Endothelial cell of umbilical vein (primary cell): ENCODE data around the gene LCNL1. TPM values are rescaled to one million over a fixed set of nuclear protein-coding genes. Genes with fewer than 3 reads are reported as not detected.

Source experiments
- BruUV-seq: library from RNA; stranded (reverse); fragments of 400-500 nt; replicated peaks from 2 replicates; lab custom pipeline; 2021; lab: Mats Ljungman, UMichigan
- CTCF ChIA-PET: fragments of 300-600, 350-600 bp; sonication (Branson Sonifier 250); formaldehyde crosslinking; loops from one replicate; lab custom pipeline; 2021; ENCODE audit warnings: antibody characterized with exemption, inconsistent platforms; lab: Charles Lee
- POLR2A ChIA-PET: fragments of 300-600, 350-600 bp; sonication (Branson Sonifier 250); formaldehyde crosslinking; loops from one replicate; lab custom pipeline; 2021; ENCODE audit warnings: antibody characterized with exemption, inconsistent platforms; lab: Charles Lee
- DNase-seq: peaks from one replicate; pipeline ENCODE4 v3.0.0-alpha.2; 2011; ENCODE audit warnings: low read depth, low spot score
- FAIRE-seq: peaks from 2 replicates; lab custom pipeline; 2011; peaks lifted over from hg19 to GRCh38; lab: Jason Lieb, UNC
- H2AFZ ChIP-seq: 2 replicates; pipeline ENCODE4 v1.6.0; 2012; ENCODE audit warnings: low read depth, low read length, control low read depth, inconsistent platforms
- H3K27ac ChIP-seq: 2 replicates; pipeline ENCODE4 v1.5.1; 2011; ENCODE audit warnings: low read depth, mild to moderate bottlenecking, control low read depth, low read length, moderate library complexity; ENCODE audit not compliant: insufficient read depth
- H3K27me3 ChIP-seq, 2 experiments: 2 replicates each; pipeline versions ENCODE4 v1.6.0 to v1.6.1; 2011; ENCODE audit warnings: low read length in 2 of 2, mixed read lengths in 1 of 2; ENCODE audit not compliant: control insufficient read depth in 2 of 2, insufficient read depth in 2 of 2
- H3K36me3 ChIP-seq, 2 experiments: 2 replicates in 1 of 2; 3 replicates in 1 of 2; pipeline ENCODE4 v1.5.1; 2011; ENCODE audit warnings: low read length in 2 of 2, mild to moderate bottlenecking in 1 of 2, moderate library complexity in 1 of 2; ENCODE audit not compliant: control insufficient read depth in 2 of 2, insufficient read depth in 2 of 2; ENCODE audit errors: extremely low read depth in 1 of 2
- H3K4me1 ChIP-seq: 3 replicates; pipeline ENCODE4 v1.5.1; 2011; ENCODE audit warnings: mild to moderate bottlenecking, low read length; ENCODE audit not compliant: control insufficient read depth, insufficient read depth; ENCODE audit errors: extremely low read depth
- H3K4me2 ChIP-seq: 2 replicates; pipeline ENCODE4 v1.6.1; 2011; ENCODE audit warnings: low read length, control low read depth, mixed read lengths; ENCODE audit not compliant: insufficient read depth
- H3K4me3 ChIP-seq, 3 experiments: fragments of 200-600 bp in 1 of 3; sonication (generic), shearing (Covaris generic) in 1 of 3; replicated peaks in 1 of 3; 2 replicates each; pipeline ENCODE4 v1.5.1; 2011 to 2016; ENCODE audit warnings: control low read depth in 3 of 3, low read length in 3 of 3, mild to moderate bottlenecking in 2 of 3, inconsistent platforms in 1 of 3, low read depth in 1 of 3, moderate library complexity in 1 of 3; ENCODE audit not compliant: insufficient read depth in 1 of 3
- H3K79me2 ChIP-seq: 2 replicates; pipeline ENCODE4 v1.6.0; 2012; ENCODE audit warnings: low read length, inconsistent platforms; ENCODE audit not compliant: control insufficient read depth, insufficient read depth
- H3K9ac ChIP-seq: replicated peaks from 2 replicates; pipeline ENCODE3; 2011; ENCODE audit warnings: low read length, control low read depth; ENCODE audit not compliant: insufficient read depth; ENCODE audit errors: extremely low read depth
- H3K9me1 ChIP-seq: replicated peaks from 3 replicates; pipeline ENCODE4 v1.6.0; 2011; ENCODE audit warnings: mild to moderate bottlenecking, low read length; ENCODE audit not compliant: control insufficient read depth, insufficient read depth; ENCODE audit errors: extremely low read depth
- H3K9me3 ChIP-seq: replicated peaks from 2 replicates; pipeline ENCODE4 v1.5.1; 2012; ENCODE audit warnings: low read length, inconsistent platforms; ENCODE audit not compliant: control insufficient read depth, insufficient read depth
- H4K20me1 ChIP-seq: replicated peaks from 2 replicates; pipeline ENCODE3; 2011; ENCODE audit warnings: mild to moderate bottlenecking, low read length; ENCODE audit not compliant: control insufficient read depth, insufficient read depth; ENCODE audit errors: extremely low read depth
- EZH2 ChIP-seq: IDR thresholded peaks from 2 replicates; pipeline ENCODE4 v1.6.1; 2012; ENCODE audit warnings: borderline replicate concordance, low read depth, mild to moderate bottlenecking, moderate library complexity, low read length, inconsistent platforms; ENCODE audit not compliant: severe bottlenecking
- FOS ChIP-seq: IDR thresholded peaks from 2 replicates; pipeline ENCODE4 v1.6.1; 2011; ENCODE audit warnings: mild to moderate bottlenecking, low read length, moderate library complexity, borderline replicate concordance; ENCODE audit not compliant: insufficient read depth
- GATA2 ChIP-seq: IDR thresholded peaks from 2 replicates; pipeline ENCODE4 v1.7.0; 2011; ENCODE audit warnings: low read depth, mild to moderate bottlenecking, moderate library complexity, mixed read lengths, low read length; ENCODE audit not compliant: insufficient read length, insufficient read depth
- JUN ChIP-seq: IDR thresholded peaks from 2 replicates; pipeline ENCODE4 v1.6.1; 2011; ENCODE audit warnings: borderline replicate concordance, low read depth; ENCODE audit not compliant: insufficient read length, insufficient read depth
- MYC ChIP-seq: IDR thresholded peaks from one replicate; pipeline ENCODE4 v1.6.1; 2011; ENCODE audit warnings: mild to moderate bottlenecking, low read depth, low read length
- POLR2A ChIP-seq: IDR thresholded peaks from 2 replicates; pipeline ENCODE4 v1.6.1; 2012; ENCODE audit warnings: low read depth, mild to moderate bottlenecking, control low read depth, low read length
- POLR2AphosphoS5 ChIP-seq: IDR thresholded peaks from 2 replicates; pipeline ENCODE4 v1.6.1; 2012; ENCODE audit warnings: low read depth, mild to moderate bottlenecking, control low read depth, low read length, moderate library complexity; ENCODE audit not compliant: insufficient read depth
- dilution Hi-C: fragments of 300-500 bp; cut with MboI; formaldehyde crosslinking; loops from one replicate; pipeline ENCODE4 v1.15.0; 2019; ENCODE audit warnings: low sequenced_read_pairs; ENCODE audit not compliant: extremely low pct_ligation_motif_present
- intact Hi-C: fragments of 100-400 bp; cut with micrococcal nuclease; formaldehyde crosslinking; loops from one replicate; pipeline ENCODE4 v1.10.0; 2022
- polyA plus RNA-seq, 4 experiments: library from polyadenylated mRNA; depleted of rRNA in 3 of 4; stranded (reverse) in 3 of 4; unstranded in 1 of 4; fragments of >200 nt; gene quantifications; 2 replicates each; pipeline versions ENCODE4 v1.2.1 to v1.2.3, GENCODE V29; 2011 to 2012; ENCODE audit warnings: missing spikeins in 1 of 4
- total RNA-seq: library from RNA; stranded (reverse); gene quantifications from 2 replicates; pipeline ENCODE4 v1.2.3, GENCODE V29; 2021
- TF ChIP-seq, protein P1 (sequence below), 2 donors: IDR thresholded peaks; 1 replicate in 1 of 2; 2 replicates in 1 of 2; pipeline ENCODE4 v1.5.1; 2011; ENCODE audit warnings: low read length in 2 of 2, mild to moderate bottlenecking in 2 of 2, moderate library complexity in 2 of 2, control low read depth in 1 of 2, inconsistent platforms in 1 of 2, low read depth in 1 of 2; ENCODE audit not compliant: insufficient read depth in 1 of 2; ENCODE audit errors: extremely low read depth in 1 of 2
- TF ChIP-seq, protein P2 (sequence below): IDR thresholded peaks from 2 replicates; pipeline ENCODE4 v1.6.1; 2011; ENCODE audit not compliant: insufficient read depth, insufficient read length

LCNL1 gene
- total and polyA plus RNA-seq, 2 donors (not counting 3 experiments of a cell fraction or from before 2014, with no cell fraction given): not detected

DNA sequence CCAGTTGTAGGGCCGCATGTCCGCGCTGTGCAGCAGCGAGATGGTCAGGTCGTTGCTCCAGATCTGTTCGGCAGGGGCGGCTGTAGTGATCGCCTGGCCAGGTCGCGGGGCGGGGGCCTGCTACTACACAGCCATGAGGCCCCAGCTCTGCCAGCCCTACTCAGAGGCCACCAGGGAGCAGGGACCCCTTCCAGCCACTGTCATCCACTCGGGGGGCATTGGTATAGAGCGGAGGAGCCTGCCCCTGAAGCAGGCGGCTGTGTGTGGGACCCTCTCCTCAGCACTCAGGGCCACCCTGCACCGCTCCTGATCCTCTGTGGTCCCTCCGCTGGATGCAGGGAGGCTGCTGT lies 39.9 kb upstream of the LCNL1 start:
- Histone ChIP-seq H2AFZ (no peak overlapping the region), H3K4me2 (no peak overlapping the region), H3K4me1 (no peaks in the 10 kb centered on the region), H4K20me1 (no peaks in the 10 kb centered on the region), H3K79me2 (peaks cover 26% of the 10 kb centered on the region), H3K9me1 (no peaks in the 10 kb centered on the region), H3K36me3 (peaks cover 2 to 30% of the 10 kb centered on the region in 2 experiments), H3K27ac (no peak overlapping the region), H3K27me3 (no peaks in the 10 kb centered on the region), H3K4me3 (peak overlapping the region in 1 of 3 experiments; percentile 95), H3K9ac (no peak overlapping the region), H3K9me3 (no peaks in the 10 kb centered on the region)
- no TSS peak for BruUV-seq
- TF ChIP-seq POLR2AphosphoS5 (no peak), FOS (no peak), EZH2 (no peak), MYC (no peak), POLR2A (no peak), GATA2 (no peak), JUN (no peak)
- TF ChIP-seq, protein P1, sequence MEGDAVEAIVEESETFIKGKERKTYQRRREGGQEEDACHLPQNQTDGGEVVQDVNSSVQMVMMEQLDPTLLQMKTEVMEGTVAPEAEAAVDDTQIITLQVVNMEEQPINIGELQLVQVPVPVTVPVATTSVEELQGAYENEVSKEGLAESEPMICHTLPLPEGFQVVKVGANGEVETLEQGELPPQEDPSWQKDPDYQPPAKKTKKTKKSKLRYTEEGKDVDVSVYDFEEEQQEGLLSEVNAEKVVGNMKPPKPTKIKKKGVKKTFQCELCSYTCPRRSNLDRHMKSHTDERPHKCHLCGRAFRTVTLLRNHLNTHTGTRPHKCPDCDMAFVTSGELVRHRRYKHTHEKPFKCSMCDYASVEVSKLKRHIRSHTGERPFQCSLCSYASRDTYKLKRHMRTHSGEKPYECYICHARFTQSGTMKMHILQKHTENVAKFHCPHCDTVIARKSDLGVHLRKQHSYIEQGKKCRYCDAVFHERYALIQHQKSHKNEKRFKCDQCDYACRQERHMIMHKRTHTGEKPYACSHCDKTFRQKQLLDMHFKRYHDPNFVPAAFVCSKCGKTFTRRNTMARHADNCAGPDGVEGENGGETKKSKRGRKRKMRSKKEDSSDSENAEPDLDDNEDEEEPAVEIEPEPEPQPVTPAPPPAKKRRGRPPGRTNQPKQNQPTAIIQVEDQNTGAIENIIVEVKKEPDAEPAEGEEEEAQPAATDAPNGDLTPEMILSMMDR (IDR thresholded peaks at IDR 0.05; ENCODE audit: extremely low read depth in 1 of 2, insufficient read depth in 1 of 2, low read depth in 1 of 2, low read length in 2 of 2): no peak
- TF ChIP-seq, protein P2, sequence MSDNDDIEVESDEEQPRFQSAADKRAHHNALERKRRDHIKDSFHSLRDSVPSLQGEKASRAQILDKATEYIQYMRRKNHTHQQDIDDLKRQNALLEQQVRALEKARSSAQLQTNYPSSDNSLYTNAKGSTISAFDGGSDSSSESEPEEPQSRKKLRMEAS: no peak
- intact Hi-C loops: loop anchor here (5.0 kb wide), 1 partner anchor 56 kb away; the partner anchor contains the start of gene TRAF2
- DNase-seq: no peak
- POLR2A ChIA-PET: no interaction called here
- dilution Hi-C loops: loop anchor here (25.0 kb wide), 1 partner anchor 131 kb away; the partner anchor contains the start of gene RABL6
- CTCF ChIA-PET: interaction anchor here (1.0 kb wide), 1 partner anchor 86 kb away, joined by 3 read pairs; no protein-coding TSS in a partner anchor
- FAIRE-seq: no peak
